NCI-H146 treated with DMSO at 0.1 percent for 48 hours (cell line): ENCODE data around the gene MSMB.
"Not testable (repeated sequence)": the region's sequence is repeated elsewhere in the genome, so short reads cannot be mapped to it uniquely, and the experiment has no call there.

Source experiments
- DNase-seq: peaks from one replicate; lab custom pipeline; 2025; ENCODE audit not compliant: unreplicated experiment; lab: John Stamatoyannopoulos, UW

Gene MSMB, protein sequence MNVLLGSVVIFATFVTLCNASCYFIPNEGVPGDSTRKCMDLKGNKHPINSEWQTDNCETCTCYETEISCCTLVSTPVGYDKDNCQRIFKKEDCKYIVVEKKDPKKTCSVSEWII

DNA sequence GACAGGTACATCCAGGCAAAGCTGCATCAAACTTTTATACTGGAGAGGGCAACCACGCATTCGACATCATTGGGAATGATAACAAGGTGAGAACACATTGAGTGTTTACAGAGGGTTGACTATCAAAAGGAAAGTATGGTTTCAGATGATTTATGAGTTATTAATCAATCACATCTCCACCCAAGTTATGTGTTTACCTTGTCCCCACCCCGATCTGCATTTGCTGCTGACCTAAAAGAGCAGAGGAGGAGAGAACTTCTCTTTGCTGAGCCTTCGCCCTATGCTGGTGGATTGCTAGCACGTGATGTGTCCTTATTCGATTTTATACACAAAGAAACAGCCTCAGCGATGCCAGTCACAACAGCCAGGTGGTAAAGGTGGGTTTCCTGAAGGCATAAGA is at the start of gene MSMB:
TSS of gene MSMB (minus strand) at position 9 of the 400 bp plus-strand sequence. CDS start 32 bp downstream, outside the sequence.
- DNase-seq: no peak

DNA sequence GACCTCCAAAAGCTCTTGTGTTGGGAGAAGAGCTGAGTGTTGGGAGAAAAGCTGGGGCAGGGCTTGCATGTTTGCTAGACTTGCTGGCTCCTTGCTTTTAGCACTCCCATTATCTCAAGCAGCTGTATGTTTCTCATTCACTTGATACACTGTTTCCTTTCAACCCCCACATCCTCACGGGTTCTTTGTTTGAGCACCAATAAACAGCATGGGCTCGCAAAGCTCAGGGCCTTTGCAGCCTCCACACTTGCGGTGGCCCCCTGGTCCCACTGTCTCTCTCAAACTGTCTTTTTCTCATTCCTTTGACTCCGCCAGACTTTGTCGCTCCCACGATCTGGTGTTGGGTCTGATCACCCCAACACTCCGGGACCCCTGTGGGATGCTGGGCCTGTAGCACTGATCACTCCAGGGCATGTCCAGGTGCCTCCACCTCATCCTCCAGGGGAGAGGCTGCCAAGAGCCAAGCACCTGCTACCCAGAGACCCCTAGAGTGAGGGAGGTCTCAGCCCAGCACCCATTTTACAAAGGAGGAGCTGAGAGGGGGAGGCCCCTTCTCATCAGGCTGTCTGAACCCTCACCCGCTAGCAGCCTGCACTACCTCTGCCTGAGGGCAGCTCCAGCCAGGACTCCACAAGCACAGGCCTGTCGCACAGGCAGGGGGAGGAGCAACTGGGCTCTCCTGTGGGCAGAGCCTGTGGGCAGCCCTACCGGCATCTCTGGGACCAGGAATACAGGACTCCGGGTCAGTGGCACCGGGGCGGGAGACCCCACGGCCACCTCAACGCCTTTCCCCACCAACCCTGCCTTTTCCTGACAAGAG is 49.1 kb upstream of the MSMB start:
- no peak for DNase-seq

DNA sequence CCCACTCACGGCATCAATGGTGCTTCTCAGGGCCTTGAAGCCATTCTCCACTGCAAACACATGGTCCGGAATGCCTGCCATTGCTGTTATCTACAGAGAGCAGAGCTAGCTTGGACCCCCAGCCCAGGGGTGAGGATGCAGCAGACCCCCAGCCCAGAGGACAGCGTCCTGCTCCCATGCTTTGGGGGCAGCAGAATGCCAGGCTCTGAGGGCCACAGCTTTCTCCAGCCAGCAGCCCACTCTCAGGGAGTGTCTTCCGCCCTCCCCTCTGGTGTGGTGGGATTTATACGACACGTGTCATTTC is 48.1 kb upstream of the MSMB start:
- no peak for DNase-seq

DNA sequence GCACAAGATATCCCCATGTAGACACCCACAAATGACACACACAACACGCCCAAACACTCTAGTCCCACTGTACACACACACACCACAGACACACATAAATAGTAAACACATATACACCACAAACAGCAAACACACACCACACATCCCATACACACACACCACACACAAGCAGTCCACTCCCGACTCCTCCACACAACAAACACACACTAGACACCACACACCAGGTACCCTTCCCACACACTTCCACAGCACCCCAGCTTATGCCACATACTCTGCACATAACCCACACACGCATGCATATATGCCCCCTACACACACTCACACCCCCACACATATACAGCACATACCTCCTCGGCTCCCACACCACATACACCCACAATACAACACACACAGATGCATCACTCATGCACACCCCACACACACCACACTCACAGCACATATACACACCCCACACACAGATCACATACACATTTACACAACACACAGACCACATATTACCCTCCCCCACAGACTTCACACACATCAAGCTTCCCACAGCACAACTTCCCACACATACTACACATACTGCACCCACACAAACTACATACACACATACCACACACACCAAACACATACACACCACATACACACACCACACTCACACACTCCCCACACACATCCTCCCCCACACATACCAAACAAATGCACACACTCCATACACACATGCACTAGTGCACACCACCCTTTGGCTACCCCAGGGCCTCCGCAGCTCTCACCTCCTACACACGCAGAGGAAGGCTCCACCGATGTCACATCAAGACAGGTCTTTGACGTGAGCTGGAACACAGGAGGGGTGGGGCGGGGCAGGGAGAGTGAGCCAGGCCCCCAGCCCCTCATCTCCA is 47.5 kb upstream of the MSMB start:
- DNase-seq: not testable (repeated sequence)

DNA sequence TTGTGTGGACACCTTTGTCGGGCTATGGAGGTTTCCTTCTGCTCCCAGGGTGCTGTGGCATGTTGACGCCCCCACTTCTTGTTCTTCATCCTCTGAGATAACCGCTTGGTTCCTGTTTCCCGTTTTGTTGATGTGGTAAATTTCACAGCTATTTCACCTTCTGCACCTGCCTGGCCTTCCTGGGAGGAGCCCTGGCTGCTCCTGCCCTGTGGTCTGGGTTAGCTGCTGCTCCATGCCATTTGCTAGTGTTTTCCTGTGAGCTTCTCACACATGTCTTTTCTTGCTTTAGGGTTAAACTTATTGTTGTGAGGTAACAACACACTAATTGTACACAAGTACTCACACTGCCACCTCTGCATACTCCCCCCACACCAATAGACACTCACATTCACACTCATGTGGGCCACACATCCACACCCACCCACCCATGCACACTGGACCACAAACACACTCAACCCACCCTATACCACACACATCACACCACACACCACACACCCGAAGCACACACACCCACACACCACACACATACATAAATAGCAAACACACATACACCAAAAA is 46.5 kb upstream of the MSMB start:
- DNase-seq: no peak

DNA sequence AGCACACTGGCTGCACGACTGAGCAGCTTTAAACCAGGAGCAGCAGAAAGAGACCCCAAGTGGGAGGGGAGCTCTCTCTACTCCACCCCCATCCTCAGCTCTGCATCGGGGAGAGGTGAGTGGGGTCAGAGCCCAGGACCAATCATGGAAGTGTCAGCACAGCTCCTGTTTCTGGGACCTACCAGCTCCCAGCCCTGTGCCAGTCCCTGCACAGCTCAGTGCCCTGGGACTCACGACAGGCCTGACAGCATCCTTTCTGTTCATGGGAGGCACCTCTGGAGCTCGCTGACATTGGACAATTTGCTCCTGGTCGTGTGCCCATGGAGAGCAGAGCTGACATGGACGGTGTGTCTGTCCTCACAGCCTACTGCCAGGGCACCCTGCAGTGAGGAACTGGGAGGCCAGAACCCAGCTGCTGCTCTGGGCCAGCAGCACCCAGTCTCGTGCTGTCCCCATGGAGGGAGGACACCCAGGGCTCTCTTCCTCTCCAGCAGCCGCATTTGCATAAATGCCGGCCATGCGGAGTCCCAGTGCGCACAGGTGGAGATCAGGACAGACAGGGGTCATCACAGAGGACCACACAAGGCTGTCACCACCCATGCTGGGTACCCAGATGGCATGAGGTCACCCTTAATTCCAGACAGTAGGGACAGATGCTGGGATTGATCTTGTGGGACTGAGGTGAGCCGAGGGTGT is 45.9 kb upstream of the MSMB start:
- DNase-seq: no peak

DNA sequence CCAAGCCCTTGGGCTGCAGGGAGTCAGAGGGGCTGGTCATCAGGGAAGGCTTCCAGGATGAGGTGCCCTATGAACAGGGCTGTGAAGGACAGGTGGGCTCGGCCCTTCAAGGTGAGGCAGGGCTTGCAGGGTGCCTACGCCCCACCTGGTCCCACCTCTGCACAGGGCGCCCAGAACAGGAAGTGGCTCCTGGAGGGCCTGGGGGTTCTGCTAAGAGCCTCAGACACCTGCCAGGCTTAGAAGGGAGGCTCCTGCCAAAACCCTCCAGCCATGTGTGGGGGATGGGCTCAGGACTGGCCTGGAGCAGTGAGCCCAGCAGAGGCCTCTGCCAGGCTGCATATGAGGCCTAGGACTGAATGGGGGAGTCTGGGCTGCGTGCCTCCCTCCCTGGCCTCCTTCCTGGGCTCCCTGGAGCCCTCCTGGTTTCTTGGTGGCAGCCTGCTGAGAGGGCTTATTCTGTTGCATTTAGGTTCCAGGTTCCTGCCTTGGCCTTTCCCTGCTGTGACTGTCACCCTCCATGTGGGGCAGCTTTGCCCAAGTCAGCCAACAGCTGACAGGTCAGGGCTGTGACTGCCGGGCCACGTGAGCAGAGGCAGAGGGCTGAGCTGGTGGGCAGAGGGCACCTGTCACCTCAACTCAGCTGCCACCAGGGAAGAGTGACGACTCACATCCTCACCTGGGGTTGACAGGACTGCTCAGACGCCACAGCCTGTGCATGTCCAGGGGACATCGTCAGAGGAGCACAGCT is 45.2 kb upstream of the MSMB start:
- no peak for DNase-seq

DNA sequence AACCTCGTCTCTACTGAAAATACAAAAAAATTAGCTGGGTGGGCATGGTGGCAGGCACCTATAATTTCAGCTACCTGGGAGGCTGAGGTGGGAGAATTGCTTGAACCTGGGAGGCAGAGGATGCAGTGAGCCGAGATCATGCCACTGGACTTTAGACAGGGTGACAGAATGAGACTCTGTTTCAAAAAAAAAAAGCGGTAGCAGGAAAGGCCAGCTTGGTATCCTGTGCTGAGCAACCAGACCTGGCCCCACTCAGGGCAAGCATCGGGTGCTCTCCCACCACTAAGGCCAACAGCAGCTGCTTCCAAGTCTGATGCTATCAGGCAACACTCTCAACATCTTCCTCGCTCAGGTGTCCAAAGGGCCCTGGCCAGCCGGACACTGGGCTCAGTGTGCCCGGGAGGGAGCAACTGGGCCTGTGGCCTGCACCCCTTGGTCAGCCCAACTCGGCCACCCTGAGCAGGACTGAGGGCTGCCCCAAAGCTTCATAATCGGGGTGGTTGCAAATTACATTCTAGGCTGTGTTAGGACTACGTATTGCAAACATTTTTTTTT is 44.3 kb upstream of the MSMB start:
- DNase-seq: no peak

DNA sequence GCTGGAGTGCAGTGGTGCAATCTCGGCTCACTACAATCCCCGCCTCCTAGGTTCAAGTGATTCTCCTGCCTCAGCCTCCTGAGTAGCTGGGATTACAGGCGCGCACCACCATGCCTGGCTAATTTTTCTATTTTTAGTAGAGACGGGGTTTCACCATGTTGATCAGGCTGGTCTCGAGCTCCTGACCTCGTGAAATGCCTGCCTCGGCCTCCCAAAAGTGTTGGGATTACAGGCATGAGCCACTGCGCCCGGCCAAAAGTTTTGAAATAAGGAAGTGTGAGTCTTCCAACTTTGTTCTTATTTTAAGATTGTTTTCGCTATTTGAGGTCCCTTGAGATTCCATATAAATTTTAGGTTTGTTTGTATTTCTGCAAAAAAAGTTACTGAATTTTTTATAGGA is 41.3 kb upstream of the MSMB start:
- not testable (repeated sequence) for DNase-seq

DNA sequence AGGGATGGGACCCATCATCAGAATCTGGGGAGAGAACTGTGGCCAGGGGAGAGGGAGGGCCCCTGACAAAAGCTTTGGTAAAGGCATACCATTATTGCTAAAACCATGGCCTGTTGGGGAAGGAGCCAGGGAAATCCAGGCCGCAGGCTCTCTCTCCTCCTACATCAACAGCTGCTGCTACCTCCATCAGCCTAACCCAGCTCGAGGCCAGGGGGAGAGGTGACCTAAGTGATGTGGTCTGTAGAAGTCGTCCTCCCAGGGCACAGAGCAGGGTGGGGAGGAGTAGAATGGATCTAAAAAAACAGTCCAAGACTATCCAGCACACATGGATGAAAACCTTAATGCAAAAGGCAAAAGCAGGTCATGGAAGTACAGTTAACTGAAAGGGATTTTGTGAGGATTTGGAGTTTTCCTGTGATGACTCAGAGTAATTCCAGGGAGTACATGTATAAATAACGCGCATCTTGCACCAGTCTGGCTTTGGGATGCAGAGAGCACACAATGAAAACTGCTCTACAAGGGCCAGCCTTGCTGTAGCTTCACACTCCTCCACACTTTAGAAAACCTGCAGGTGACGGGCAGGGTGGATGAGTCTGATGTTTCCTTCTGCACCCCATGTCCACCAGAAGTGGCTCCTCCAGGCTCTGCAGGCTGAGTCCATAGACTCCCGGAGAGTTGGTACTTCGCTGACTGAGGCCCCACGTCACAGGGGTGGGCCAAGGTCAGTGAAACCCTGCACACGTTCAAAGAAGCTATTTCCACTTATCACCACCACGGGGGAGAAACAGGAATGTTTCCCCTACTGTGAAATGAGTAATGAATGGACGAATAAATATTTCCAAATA is 38.5 kb upstream of the MSMB start:
- DNase-seq: no peak

DNA sequence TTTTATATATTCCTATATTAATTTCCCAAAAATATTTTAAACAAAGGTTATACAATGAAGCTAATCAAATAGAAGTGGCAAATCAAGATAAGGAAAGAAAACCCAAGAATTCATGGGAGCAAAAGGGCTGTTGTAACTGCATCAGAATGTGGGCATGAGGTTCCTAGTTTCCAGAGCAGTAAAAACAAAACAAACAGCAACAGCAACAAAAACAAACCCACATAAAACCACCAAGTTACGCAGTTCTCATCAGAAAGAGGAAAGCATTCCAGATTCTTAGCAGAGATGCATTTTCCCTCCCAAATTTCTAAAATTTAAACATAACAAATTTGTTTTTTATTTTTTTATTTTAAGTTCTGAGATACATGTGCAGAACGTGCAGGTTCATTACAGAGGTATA is 34.8 kb upstream of the MSMB start:
- no peak for DNase-seq

DNA sequence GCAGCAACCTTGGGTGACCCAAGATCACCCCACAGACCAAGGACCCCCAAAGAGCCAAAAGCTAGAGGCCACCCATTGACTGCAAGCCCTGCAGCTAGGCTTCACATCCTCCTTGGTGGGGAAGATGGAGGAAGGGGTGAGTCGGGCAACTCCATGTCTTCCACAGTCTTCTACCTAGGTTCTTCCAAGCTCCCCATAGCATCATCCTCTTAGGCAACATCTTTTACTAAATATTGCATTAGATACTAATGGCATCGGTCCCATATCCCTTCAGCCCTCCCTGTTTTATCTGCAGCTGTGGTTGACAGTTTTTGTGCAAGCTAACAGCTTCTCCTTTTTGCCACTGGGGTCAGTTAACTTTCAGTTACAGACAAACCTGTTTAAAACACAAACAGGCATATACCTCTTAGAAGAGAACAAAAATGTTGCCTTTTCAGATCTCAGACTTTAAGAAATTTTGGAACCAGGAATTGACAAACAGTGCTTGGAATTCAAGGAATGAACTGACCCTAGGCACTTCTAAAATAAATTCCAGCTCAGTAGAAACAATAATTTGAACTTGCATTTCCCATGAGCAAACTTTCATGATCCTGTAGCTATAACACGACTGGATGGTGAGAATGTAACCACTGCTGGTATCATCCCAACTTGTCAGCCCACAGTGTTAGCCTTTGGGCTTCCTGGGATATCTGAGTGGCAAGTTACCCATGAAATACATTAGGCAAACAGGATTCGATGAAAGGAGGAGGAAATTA is 33.9 kb upstream of the MSMB start:
- no peak for DNase-seq

DNA sequence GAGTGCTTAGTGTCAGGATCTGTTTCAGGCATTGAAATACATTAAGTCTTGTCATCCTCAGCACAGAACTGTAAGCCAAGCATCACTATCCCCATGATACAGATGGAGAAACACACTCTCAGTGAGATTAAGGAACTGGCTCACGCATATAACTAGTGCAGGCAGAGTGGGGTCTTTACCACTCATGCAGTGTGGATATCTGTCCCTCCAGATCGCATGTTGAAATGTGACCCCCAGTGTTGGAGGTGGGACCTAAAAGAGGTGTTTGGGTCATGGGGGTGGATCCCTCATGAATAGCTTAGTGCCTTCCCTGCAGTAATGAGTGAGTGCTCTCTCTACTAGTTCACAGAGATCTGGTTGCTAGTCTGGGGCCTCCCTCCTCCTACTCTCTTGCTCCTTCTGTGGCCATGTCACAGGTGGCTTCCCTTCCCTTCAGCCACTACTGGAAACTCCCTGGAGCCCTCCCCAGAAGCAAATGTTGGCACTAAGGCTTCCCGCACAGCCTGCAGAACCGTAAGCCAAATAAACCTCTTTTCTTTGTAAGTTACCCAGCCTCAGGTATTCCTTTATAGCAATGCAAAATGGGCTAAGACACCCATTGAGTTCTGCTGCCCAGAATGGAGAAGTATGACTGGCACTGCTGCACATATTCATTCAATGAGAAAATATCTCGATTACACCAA is 31.8 kb upstream of the MSMB start:
- DNase-seq: no peak

DNA sequence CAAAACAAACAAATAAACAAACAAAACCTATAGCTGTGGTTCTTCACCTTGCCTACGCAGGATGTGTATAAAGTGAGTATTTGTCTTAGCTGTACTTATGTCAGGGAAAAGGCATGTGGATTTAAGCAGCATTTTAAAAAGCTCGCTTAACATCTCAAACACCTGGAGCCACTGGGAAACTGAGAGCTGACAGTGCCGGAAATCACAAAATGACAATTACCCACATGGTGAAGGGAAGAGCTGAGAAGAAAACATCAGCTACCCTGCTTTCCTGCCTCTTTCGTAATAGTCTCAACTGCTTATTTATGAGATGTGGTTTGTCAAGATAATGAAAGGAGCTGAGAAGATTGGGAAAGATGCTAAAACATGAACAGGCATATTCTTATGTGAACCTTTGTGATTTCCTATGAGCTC is 31.1 kb upstream of the MSMB start:
- no peak for DNase-seq

DNA sequence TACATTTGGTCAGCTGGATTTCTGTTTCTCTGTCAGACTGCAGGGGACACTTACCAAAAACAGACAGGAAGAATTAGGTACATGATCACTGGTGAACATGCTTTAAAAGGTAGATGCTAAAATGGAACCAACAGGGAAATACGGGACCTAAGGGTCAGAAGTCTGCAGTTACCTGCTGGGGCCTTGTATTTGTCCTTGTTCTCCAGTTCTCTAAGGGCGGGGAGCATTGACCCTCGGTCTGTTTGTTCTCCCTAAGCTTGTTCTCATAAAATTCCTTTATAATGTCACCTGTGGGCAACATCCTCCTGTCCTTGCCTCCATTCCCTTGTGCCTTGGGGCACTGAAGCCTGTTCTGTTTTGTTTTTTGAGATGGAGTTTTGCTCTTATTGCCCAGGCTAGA is 29.8 kb upstream of the MSMB start:
- DNase-seq: no peak

DNA sequence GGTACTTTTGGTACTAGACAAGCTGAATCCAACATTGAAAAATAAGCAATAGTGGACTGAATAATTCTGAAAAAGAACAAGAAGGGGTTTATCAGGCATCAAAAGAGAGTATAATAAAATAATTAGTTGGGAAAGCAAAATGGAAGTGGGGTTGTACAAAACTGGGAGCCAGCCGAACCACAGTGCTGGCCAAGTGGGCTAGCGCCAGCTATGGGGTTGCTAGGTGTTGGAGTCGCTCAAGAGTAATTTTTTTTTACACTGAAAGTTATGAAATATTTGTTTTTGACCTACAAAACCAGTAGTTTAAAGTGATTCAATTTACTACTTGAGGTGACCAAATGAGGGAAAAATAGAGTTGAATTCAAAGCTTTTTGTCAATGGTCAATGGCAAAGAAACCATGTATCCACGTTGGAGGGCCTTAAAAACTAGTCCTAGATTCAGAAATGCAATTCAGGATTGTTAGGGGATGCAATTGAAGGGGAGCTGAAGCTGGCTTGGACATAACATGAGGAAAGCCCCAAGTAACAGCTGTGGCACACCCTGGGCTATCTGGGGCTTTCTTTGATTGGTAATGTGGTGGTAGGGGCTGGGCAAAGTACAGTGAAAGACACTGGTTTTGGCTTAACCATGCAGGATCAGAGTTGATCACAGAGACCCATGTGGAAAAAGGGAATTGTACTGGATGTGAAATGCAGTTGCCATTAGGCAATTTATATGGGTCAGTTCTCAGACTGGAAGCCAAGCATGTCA is 28.3 kb upstream of the MSMB start:
- no peak for DNase-seq

DNA sequence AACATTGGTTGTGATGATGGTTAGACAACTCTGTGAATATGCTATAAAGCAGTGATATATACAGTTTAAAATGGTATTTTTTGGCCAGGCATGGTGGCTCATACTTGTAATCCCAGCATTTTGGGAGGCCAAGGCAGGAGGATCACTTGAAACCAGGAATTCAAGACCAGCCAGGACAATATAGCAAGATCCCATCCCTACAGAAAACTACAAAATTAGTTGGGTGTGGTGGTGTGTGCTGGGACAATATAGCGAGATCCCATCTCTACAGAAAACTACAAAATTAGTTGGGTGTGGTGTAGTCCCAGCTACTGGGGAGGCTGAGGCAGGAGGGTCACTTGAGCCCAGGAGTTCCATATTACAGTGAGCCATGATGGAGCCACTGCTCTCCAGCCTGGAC is 27.5 kb upstream of the MSMB start:
- DNase-seq: no peak
